ENCODE measurements around the gene ZHX3. TPM values are rescaled to one million over a fixed set of nuclear protein-coding genes. Genes with fewer than 3 reads are reported as not detected.

Gene ZHX3
- total and polyA plus RNA-seq, 9 of the 15 experiments (the other 6 are each of a cell fraction or from before 2014, with no cell fraction given), result 0.80 to 14.6 (median 4.9) TPM

GRCh38 chr20:41293269-41294037 lies 24.1 kb downstream of the ZHX3 start:
- TF ChIP-seq SPI1 (IDR thresholded peaks at IDR 0.05; ENCODE audit: borderline replicate concordance, low read depth, low read length) (0 out of 2 replicates have a peak, but pooled peaks have one; percentile 32), SLC30A9 (CRISPR knock-in tag; IDR thresholded peaks at IDR 0.05) (no peak)
- ATAC-seq (no peak), DNase-seq (ENCODE audit: extremely low read depth in 1 of 4, low spot score in 3 of 4) (no peak), FAIRE-seq (no peak)
- no peaks in the 10 kb centered on the region for H3K9me3 ChIP-seq (replicated peaks; ENCODE audit: control insufficient read depth, insufficient read depth, low read depth, low read length)
- CTCF ChIA-PET (ENCODE audit: low intra/inter-chr PET ratio), result no interaction called here
- no peaks in the 10 kb centered on the region for H3K9me1 ChIP-seq (ENCODE audit: control insufficient read depth, insufficient read depth, low read length)
- H3K4me3 ChIP-seq, result no peak overlapping the region
- BruUV-seq (replicated peaks), result no TSS peak
- H3K27ac ChIP-seq (ENCODE audit: extremely low read depth, low read depth, low read length), result no peak overlapping the region
- H2AFZ ChIP-seq (ENCODE audit: low read depth, low read length), result no peak overlapping the region
- no peaks in the 10 kb centered on the region for H3K4me1 ChIP-seq (replicated peaks in 1 of 2; ENCODE audit: control insufficient read depth in 2 of 2, insufficient read depth in 2 of 2, low read length in 2 of 2)
- 10% methylated on average over 2 of the region's 2 CpGs for WGBS (ENCODE audit: insufficient coverage, low coverage, missing lambda C conversion rate)
- no peak overlapping the region for H3K4me2 ChIP-seq (ENCODE audit: insufficient read depth, low read length)
- POLR2A ChIA-PET, result interaction anchor here (0.7 to 1.0 kb wide), 2 partner anchors 14 to 170 kb away, joined by 3 read pairs; no protein-coding TSS in a partner anchor
- H3K36me3 ChIP-seq (ENCODE audit: control insufficient read depth, insufficient read depth, low read length), result no peaks in the 10 kb centered on the region
- intact Hi-C loops (cut with micrococcal nuclease), result no loop called here
- H3K27me3 ChIP-seq (ENCODE audit: control insufficient read depth in 2 of 2, insufficient read depth in 2 of 2, low read length in 2 of 2), result no peaks in the 10 kb centered on the region
- H3K79me2 ChIP-seq (ENCODE audit: control insufficient read depth, insufficient read depth, low read length), result no peaks in the 10 kb centered on the region
- in situ Hi-C loops (cut with MboI), result no loop called here
- H3K9ac ChIP-seq (ENCODE audit: insufficient read depth in 1 of 2, low read depth in 2 of 2, low read length in 2 of 2), result no peak overlapping the region
- H4K20me1 ChIP-seq (replicated peaks; ENCODE audit: control insufficient read depth, insufficient read depth, low read length), result no peaks in the 10 kb centered on the region

DNA sequence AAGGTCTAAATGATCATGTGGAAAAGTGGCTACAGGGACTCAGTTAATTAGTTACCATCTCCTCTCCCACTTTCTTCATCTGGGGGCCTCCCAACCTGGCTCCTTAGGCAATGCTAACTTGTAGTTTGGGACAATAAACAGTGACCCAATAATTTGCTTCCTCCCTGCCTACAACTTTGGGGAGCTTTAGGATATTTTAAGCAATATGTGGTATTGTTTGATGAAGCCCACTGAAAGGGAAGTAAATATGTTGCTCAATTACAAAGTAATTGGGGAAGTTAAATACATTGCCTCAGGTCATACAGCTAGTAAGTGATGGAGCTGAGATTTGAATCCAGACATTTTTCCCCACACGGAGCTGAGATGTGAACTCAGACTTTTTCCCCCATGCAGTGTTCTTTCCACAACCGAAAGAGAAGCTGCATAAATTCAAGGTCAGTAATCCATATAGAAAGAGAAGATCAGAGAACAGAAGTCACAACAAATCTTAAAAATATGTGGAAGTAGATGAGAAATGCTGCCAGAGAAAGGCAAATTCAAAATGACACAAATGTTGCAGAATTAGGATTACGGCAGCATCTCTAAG lies 26.6 kb downstream of the ZHX3 start:
- Histone ChIP-seq H3K4me2 (ENCODE audit: insufficient read depth, low read length) (no peak overlapping the region), H4K20me1 (replicated peaks; ENCODE audit: control insufficient read depth, insufficient read depth, low read length) (no peaks in the 10 kb centered on the region), H3K79me2 (ENCODE audit: control insufficient read depth, insufficient read depth, low read length) (no peaks in the 10 kb centered on the region), H2AFZ (ENCODE audit: low read depth, low read length) (no peak overlapping the region), H3K4me1 (replicated peaks in 1 of 2; ENCODE audit: control insufficient read depth in 2 of 2, insufficient read depth in 2 of 2, low read length in 2 of 2) (no peaks in the 10 kb centered on the region), H3K4me3 (no peak overlapping the region), H3K9me3 (replicated peaks; ENCODE audit: control insufficient read depth, insufficient read depth, low read depth, low read length) (no peaks in the 10 kb centered on the region; the same call in 1 of the 2 replicates), H3K9ac (ENCODE audit: insufficient read depth in 1 of 2, low read depth in 2 of 2, low read length in 2 of 2) (no peak overlapping the region), H3K27me3 (ENCODE audit: control insufficient read depth in 2 of 2, insufficient read depth in 2 of 2, low read length in 2 of 2) (no peaks in the 10 kb centered on the region), H3K27ac (ENCODE audit: extremely low read depth, low read depth, low read length) (no peak overlapping the region), H3K36me3 (ENCODE audit: control insufficient read depth, insufficient read depth, low read length) (no peaks in the 10 kb centered on the region), H3K9me1 (ENCODE audit: control insufficient read depth, insufficient read depth, low read length) (no peaks in the 10 kb centered on the region)
- CTCF ChIA-PET (ENCODE audit: low intra/inter-chr PET ratio), result no interaction called here
- in situ Hi-C loops (cut with MboI) (no loop called here), intact Hi-C loops (cut with micrococcal nuclease) (no loop called here)
- FAIRE-seq (no peak), DNase-seq (ENCODE audit: extremely low read depth in 1 of 4, low spot score in 3 of 4) (no peak), ATAC-seq (no peak)
- POLR2A ChIA-PET, result interaction anchor here (0.8 to 1.2 kb wide), 3 partner anchors 19 to 125 kb away, joined by 3 to 4 read pairs (median 3); no protein-coding TSS in a partner anchor
- no TSS peak for BruUV-seq (replicated peaks)
- 20% methylated on average over 3 of the region's 3 CpGs for WGBS (ENCODE audit: insufficient coverage, low coverage, missing lambda C conversion rate)
- no peak for TF ChIP-seq ZNF224 (CRISPR knock-in tag; IDR thresholded peaks at IDR 0.05)
- TF ChIP-seq ZNF75A (CRISPR knock-in tag; IDR thresholded peaks at IDR 0.05), result no peak
- no peak for TF ChIP-seq BRCA1 (IDR thresholded peaks at IDR 0.05)
- no peak for TF ChIP-seq BRCA1 (CRISPR knock-in tag; IDR thresholded peaks at IDR 0.05)
- no peak for TF ChIP-seq CBFA2T3 (IDR thresholded peaks at IDR 0.05)
- no peak for TF ChIP-seq ZBTB33 (CRISPR knock-in tag; IDR thresholded peaks at IDR 0.05)
- TF ChIP-seq SMC3 (conservative IDR thresholded peaks at IDR 0.05; ENCODE audit: insufficient read depth, low read depth, low read length), result no peak
- TF ChIP-seq ILK (tag; IDR thresholded peaks at IDR 0.05; ENCODE audit: borderline replicate concordance, low read depth), result no peak
- TF ChIP-seq, protein P1, sequence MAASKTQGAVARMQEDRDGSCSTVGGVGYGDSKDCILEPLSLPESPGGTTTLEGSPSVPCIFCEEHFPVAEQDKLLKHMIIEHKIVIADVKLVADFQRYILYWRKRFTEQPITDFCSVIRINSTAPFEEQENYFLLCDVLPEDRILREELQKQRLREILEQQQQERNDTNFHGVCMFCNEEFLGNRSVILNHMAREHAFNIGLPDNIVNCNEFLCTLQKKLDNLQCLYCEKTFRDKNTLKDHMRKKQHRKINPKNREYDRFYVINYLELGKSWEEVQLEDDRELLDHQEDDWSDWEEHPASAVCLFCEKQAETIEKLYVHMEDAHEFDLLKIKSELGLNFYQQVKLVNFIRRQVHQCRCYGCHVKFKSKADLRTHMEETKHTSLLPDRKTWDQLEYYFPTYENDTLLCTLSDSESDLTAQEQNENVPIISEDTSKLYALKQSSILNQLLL (CRISPR knock-in tag; IDR thresholded peaks at IDR 0.05; ENCODE audit: borderline replicate concordance), result no peak
- TF ChIP-seq ZNF175 (CRISPR knock-in tag; IDR thresholded peaks at IDR 0.05; ENCODE audit: low read depth), result no peak
